IMR-90 (cell line): Measurements from ENCODE around the gene HOMEZ. TPM values are rescaled to one million over a fixed set of nuclear protein-coding genes. Genes with fewer than 3 reads are reported as not detected.

ENCODE experiments used
- ATAC-seq: fragments of 200-7000 bp; cut with Tn5 transposase; 2 replicates; pipeline ENCODE4 v1.9.1; 2020; ENCODE audit warnings: low read depth, mild to moderate bottlenecking, moderate library complexity
- BruUV-seq: library from RNA; stranded (reverse); fragments of 400-500 nt; replicated peaks from 2 replicates; lab custom pipeline; 2021; lab: Mats Ljungman, UMichigan
- CTCF ChIA-PET: fragments of 300-600 bp; formaldehyde crosslinking; extraction: SDS; loops from one replicate; lab custom pipeline; 2021; ENCODE audit warnings: antibody characterized with exemption; lab: Yijun Ruan, JAX
- POLR2A ChIA-PET: fragments of 300-600 bp; sonication (Branson Sonifier 250); formaldehyde crosslinking; loops from one replicate; lab custom pipeline; 2022; ENCODE audit warnings: antibody characterized with exemption; ENCODE audit not compliant: unreplicated experiment; lab: Charles Lee
- DNase-seq: peaks from one replicate; pipeline ENCODE4 v3.0.0; 2013
- H2AFZ ChIP-seq: replicated peaks from 2 replicates; pipeline ENCODE3; 2013; ENCODE audit warnings: low read length, mild to moderate bottlenecking; ENCODE audit not compliant: poor library complexity
- H2AK5ac ChIP-seq: 2 replicates; pipeline ENCODE4 v1.6.1; 2013; ENCODE audit warnings: low read depth, low read length, inconsistent platforms
- H2AK9ac ChIP-seq: replicated peaks from 2 replicates; pipeline ENCODE3; 2013; ENCODE audit warnings: mild to moderate bottlenecking, low read depth, low read length, moderate library complexity; ENCODE audit not compliant: poor library complexity
- H2BK120ac ChIP-seq: 2 replicates; pipeline ENCODE4 v1.6.1; 2013; ENCODE audit warnings: low read depth, low read length, inconsistent platforms
- H2BK15ac ChIP-seq: 3 replicates; pipeline ENCODE4 v1.6.1; 2013; ENCODE audit warnings: low read depth, low read length, inconsistent platforms
- H2BK20ac ChIP-seq: 2 replicates; pipeline ENCODE4 v1.6.1; 2013; ENCODE audit warnings: low read depth, mild to moderate bottlenecking, inconsistent platforms, low read length, moderate library complexity
- H2BK5ac ChIP-seq: 2 replicates; pipeline ENCODE4 v1.6.1; 2013; ENCODE audit warnings: mild to moderate bottlenecking, low read depth, low read length, inconsistent platforms; ENCODE audit not compliant: poor library complexity, severe bottlenecking
- H3K14ac ChIP-seq: replicated peaks from 2 replicates; pipeline ENCODE4 v1.6.1; 2013; ENCODE audit warnings: low read depth, low read length, inconsistent platforms
- H3K18ac ChIP-seq: 2 replicates; pipeline ENCODE4 v1.6.1; 2013; ENCODE audit warnings: low read depth, low read length, control low read depth
- H3K23ac ChIP-seq: 2 replicates; pipeline ENCODE4 v1.6.1; 2013; ENCODE audit warnings: low read depth, low read length, inconsistent platforms
- H3K27ac ChIP-seq: 2 replicates; pipeline ENCODE4 v1.5.1; 2013; ENCODE audit warnings: mild to moderate bottlenecking, control low read depth, low read length; ENCODE audit not compliant: insufficient read depth
- H3K27me3 ChIP-seq: 2 replicates; pipeline ENCODE4 v1.6.1; 2013; ENCODE audit warnings: low read length; ENCODE audit not compliant: control insufficient read depth, insufficient read depth
- H3K36me3 ChIP-seq: 2 replicates; pipeline ENCODE4 v1.6.1; 2013; ENCODE audit warnings: low read length, mixed read lengths; ENCODE audit not compliant: control insufficient read depth, insufficient read depth
- H3K4ac ChIP-seq: 2 replicates; pipeline ENCODE4 v1.6.1; 2013; ENCODE audit warnings: low read depth, low read length, inconsistent platforms
- H3K4me1 ChIP-seq: 2 replicates; pipeline ENCODE4 v1.6.1; 2013; ENCODE audit warnings: low read length, mixed read lengths; ENCODE audit not compliant: control insufficient read depth, insufficient read depth
- H3K4me2 ChIP-seq: 2 replicates; pipeline ENCODE4 v1.6.1; 2013; ENCODE audit warnings: low read depth, mild to moderate bottlenecking, control low read depth, low read length, moderate library complexity
- H3K4me3 ChIP-seq: 2 replicates; pipeline ENCODE4 v1.5.1; 2013; ENCODE audit warnings: low read depth, mild to moderate bottlenecking, control low read depth, low read length, moderate library complexity; ENCODE audit not compliant: insufficient read depth
- H3K56ac ChIP-seq: 2 replicates; pipeline ENCODE4 v1.6.1; 2013; ENCODE audit warnings: low read length, inconsistent platforms; ENCODE audit not compliant: insufficient read depth; ENCODE audit errors: extremely low read depth
- H3K79me1 ChIP-seq, 2 experiments: 2 replicates each; pipeline ENCODE4 v1.6.1; 2013; ENCODE audit warnings: low read length in 2 of 2, inconsistent platforms in 1 of 2, low read depth in 1 of 2
- H3K9ac ChIP-seq: 2 replicates; pipeline ENCODE4 v1.6.1; 2013; ENCODE audit warnings: low read depth, low read length, control low read depth
- H3K9me1 ChIP-seq: 2 replicates; pipeline ENCODE4 v1.6.1; 2013; ENCODE audit warnings: low read length, inconsistent platforms; ENCODE audit not compliant: insufficient read depth
- H3K9me3 ChIP-seq: 2 replicates; pipeline ENCODE4 v1.6.1; 2013; ENCODE audit warnings: low read length; ENCODE audit not compliant: control insufficient read depth, insufficient read depth
- H4K20me1 ChIP-seq: 2 replicates; pipeline ENCODE4 v1.6.1; 2013; ENCODE audit warnings: low read length, inconsistent platforms; ENCODE audit not compliant: insufficient read depth
- H4K5ac ChIP-seq: 2 replicates; pipeline ENCODE4 v1.6.1; 2013; ENCODE audit warnings: mild to moderate bottlenecking, low read depth, low read length, control low read depth
- H4K8ac ChIP-seq, 2 experiments: 2 replicates each; pipeline ENCODE4 v1.6.1; 2013; ENCODE audit warnings: low read depth in 2 of 2, low read length in 2 of 2, control low read depth in 1 of 2, inconsistent platforms in 1 of 2
- H4K91ac ChIP-seq: 2 replicates; pipeline ENCODE4 v1.6.1; 2013; ENCODE audit warnings: low read depth, low read length, inconsistent platforms; ENCODE audit not compliant: insufficient read depth
- BHLHE40 ChIP-seq: fragments of 150-350 bp; IDR thresholded peaks from 2 replicates; pipeline ENCODE4 v1.6.1; 2016; ENCODE audit warnings: mild to moderate bottlenecking, low read depth, low read length
- FOS ChIP-seq: fragments of 150-350 bp; IDR thresholded peaks from 2 replicates; pipeline ENCODE4 v1.6.1; 2016; ENCODE audit warnings: low read depth, low read length
- MAZ ChIP-seq: IDR thresholded peaks from 2 replicates; pipeline ENCODE4 v1.6.1; 2012; ENCODE audit warnings: low read depth, mild to moderate bottlenecking, low read length, improper control_type of control experiment, moderate library complexity, borderline replicate concordance
- MXI1 ChIP-seq: IDR thresholded peaks from 2 replicates; pipeline ENCODE4 v1.6.1; 2012; ENCODE audit warnings: low read depth, mild to moderate bottlenecking, low read length, moderate library complexity, borderline replicate concordance
- POLR2A ChIP-seq: IDR thresholded peaks from 2 replicates; pipeline ENCODE4 v1.6.1; 2012; ENCODE audit warnings: mild to moderate bottlenecking, low read depth, low read length
- RAD21 ChIP-seq: IDR thresholded peaks from 2 replicates; pipeline ENCODE4 v1.6.1; 2012; ENCODE audit warnings: low read length, improper control_type of control experiment
- RCOR1 ChIP-seq: IDR thresholded peaks from 2 replicates; pipeline ENCODE4 v1.6.1; 2012; ENCODE audit warnings: mild to moderate bottlenecking, low read length, improper control_type of control experiment; ENCODE audit not compliant: insufficient replicate concordance
- RFX5 ChIP-seq: IDR thresholded peaks from 2 replicates; pipeline ENCODE4 v1.8.0; 2012; ENCODE audit warnings: low read depth, mild to moderate bottlenecking, low read length, moderate library complexity
- WGBS, 2 experiments: methylation state at CpG; one replicate each; pipeline versions ENCODE4 v1.1.5 to v1.1.7; 2013; ENCODE audit warnings: missing lambda C conversion rate in 2 of 2; ENCODE audit not compliant: insufficient read length in 1 of 2; ENCODE audit errors: extremely low coverage in 2 of 2; 5-methylcytosine and 5-hydroxymethylcytosine counted together
- dilution Hi-C: fragments of 300-500 bp; cut with HindIII; formaldehyde crosslinking; loops from one replicate; pipeline ENCODE4 v1.14.3; 2018; ENCODE audit warnings: low sequenced_read_pairs; ENCODE audit not compliant: unreplicated experiment
- in situ Hi-C: fragments of 300-500 bp; cut with MboI; formaldehyde crosslinking; loops from 3 replicates; pipeline ENCODE4 v1.14.3; 2019; ENCODE audit warnings: low sequenced_read_pairs, inconsistent platforms, mixed read lengths
- intact Hi-C: fragments of 100-400 bp; cut with micrococcal nuclease; formaldehyde crosslinking; loops from 2 replicates; pipeline ENCODE4 v1.10.0; 2022
- polyA plus RNA-seq, 3 experiments: library from polyadenylated mRNA; depleted of rRNA; stranded (reverse); fragments of >200 nt; gene quantifications; 2 replicates each; pipeline ENCODE4 v1.2.3, GENCODE V29; 2012; ENCODE audit warnings: low replicate concordance in 1 of 3
- total RNA-seq: library from RNA; depleted of rRNA; stranded (reverse); fragments of >200 nt; gene quantifications from 2 replicates; pipeline ENCODE4 v1.2.3, GENCODE V29; 2012
- TF ChIP-seq, protein P1 (sequence below): fragments of 150-350 bp; IDR thresholded peaks from 2 replicates; pipeline ENCODE4 v1.6.1; 2017; ENCODE audit warnings: mild to moderate bottlenecking, antibody characterized with exemption, low read length, low read depth

The HOMEZ gene
- total and polyA plus RNA-seq, 2 of the 4 experiments (the other 2 are of a cell fraction), result 7.7 to 9.7 TPM

DNA sequence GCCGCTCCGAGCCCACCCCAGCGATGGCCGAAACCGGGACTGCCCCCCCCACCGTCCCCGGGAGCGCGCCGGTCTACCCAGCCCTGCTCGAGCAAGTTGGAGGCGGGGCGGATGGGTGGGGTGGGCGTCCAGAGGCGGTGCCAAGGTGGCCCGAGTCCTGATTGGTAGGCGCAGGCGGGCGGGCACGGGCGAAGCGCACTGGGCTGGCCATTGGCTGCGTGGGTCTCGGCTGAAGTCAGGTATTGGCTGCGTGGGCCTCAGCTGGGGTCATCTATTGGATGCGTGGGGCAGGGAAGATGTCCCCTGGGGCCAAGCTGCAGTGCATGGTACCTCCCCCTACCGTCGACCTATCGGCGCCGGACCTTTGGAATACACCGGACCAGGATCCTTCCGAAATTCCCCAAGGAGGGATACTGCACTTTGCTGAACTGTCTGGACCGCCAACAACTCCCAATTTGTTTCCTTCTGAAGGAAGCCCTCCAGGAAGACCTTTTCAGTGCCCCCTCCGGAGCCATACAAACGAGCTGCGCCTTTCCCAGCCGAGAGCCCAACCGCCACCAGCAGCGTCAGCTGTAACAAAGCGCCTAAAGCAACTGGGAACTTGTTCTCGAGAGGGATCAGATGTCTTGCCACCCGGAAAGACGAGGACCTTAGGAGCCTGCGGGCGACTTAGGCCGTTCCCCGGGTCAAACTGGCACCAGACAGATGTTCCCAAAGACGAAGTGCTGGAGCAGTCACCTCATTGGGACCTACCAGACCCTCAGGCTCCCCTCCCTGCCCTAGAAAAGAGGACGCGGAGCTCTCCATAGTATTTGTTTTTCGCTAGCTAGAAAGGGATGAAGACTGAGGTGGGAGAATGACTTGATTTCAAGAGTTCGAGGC lies at the start of gene HOMEZ (continued):
- peak; percentile 76; the same call in 1 of the 2 replicates for TF ChIP-seq MAZ
- TF ChIP-seq BHLHE40, result peak; percentile 83
- no peak for TF ChIP-seq RAD21
- no peak for TF ChIP-seq RFX5
- TF ChIP-seq RCOR1, result no peak
- TF ChIP-seq MXI1, result peak; percentile 20; the same call in 1 of the 2 replicates

GRCh38 chr14:23335623-23336022 lies 49.7 kb upstream of the HOMEZ start:
- ChIA-PET CTCF (no interaction called here), POLR2A (no interaction called here)
- Histone ChIP-seq H3K4ac (no peak overlapping the region), H4K8ac (no peak overlapping the region), H3K27ac (no peak overlapping the region), H3K9me1 (no peaks in the 10 kb centered on the region), H2AK9ac (no peak overlapping the region), H3K23ac (no peak overlapping the region), H2AK5ac (no peak overlapping the region), H4K20me1 (no peaks in the 10 kb centered on the region), H3K14ac (no peak overlapping the region), H3K9me3 (peaks cover 1% of the 10 kb centered on the region; the same call in 1 of the 2 replicates), H3K9ac (no peak overlapping the region), H3K4me1 (no peaks in the 10 kb centered on the region), H2AFZ (no peak overlapping the region), H3K18ac (no peak overlapping the region), H2BK15ac (no peak overlapping the region), H3K79me1 (no peaks in the 10 kb centered on the region), H3K56ac (no peak overlapping the region), H2BK120ac (no peak overlapping the region), H2BK5ac (no peak overlapping the region), H3K4me3 (no peak overlapping the region), H2BK20ac (no peak overlapping the region), H4K91ac (no peak overlapping the region), H3K27me3 (no peaks in the 10 kb centered on the region; the same call in none of the 2 replicates), H3K36me3 (no peaks in the 10 kb centered on the region), H4K5ac (no peak overlapping the region), H3K4me2 (no peak overlapping the region)
- intact Hi-C loops, result no loop called here
- TF ChIP-seq FOS (no peak), POLR2A (no peak)
- TF ChIP-seq, protein P1, sequence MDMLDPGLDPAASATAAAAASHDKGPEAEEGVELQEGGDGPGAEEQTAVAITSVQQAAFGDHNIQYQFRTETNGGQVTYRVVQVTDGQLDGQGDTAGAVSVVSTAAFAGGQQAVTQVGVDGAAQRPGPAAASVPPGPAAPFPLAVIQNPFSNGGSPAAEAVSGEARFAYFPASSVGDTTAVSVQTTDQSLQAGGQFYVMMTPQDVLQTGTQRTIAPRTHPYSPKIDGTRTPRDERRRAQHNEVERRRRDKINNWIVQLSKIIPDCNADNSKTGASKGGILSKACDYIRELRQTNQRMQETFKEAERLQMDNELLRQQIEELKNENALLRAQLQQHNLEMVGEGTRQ, result no peak
- dilution Hi-C loops, result no loop called here
- no peak for DNase-seq
- in situ Hi-C loops, result no loop called here
- WGBS, 2 experiments, result no CpG with 5 or more reads among the region's 5 CpGs
- no peak for ATAC-seq
- BruUV-seq, result no TSS peak
